ENCODE results near the gene DZIP1. TPM values are rescaled to one million over a fixed set of nuclear protein-coding genes. Genes with fewer than 3 reads are reported as not detected.

Gene DZIP1
- total and polyA plus RNA-seq, 2 of the 13 experiments (the other 11 are each of a cell fraction or from before 2014, with no cell fraction given): 11.0 to 36.7 TPM

DNA sequence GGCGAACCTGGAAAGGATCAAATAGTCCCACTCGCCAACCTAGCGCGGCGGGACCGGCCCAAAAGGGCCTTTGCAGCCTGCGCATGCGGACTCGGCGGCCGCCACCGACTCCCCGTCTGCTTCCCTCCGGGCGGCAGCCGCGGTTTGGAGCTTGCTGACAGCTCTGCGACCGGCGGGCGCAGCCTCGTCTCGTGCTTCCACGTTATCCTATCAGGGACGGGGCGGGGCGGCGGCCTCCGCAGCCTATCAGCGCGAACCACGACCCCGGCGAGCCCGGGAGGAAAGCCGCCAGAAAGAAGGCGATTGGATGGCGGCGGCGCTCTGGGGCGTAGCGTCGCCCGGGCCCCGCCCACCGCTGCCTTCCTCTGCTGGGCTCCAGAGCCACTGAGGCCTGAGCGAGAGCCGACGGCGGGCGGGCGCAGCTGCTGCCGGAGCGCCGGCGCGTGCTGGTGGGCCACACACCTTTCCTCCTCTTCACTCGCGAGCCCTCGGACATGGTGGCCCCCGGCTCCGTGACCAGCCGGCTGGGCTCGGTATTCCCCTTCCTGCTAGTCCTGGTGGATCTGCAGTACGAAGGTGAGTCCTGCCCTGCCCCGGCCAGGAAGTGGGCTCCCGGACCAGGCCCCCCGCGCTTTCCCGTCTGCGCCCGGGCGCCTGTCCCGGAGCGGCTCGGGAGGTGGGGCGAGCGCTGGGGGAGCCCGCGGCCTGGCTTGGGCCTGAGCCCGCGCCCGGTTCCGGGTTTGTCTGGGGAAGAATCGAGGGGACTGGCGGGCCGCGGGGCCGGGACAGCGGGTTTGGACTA lies 32.5 kb upstream of the DZIP1 start, which contains the start of gene DNAJC3 (continued):
- peak; percentile 83 for TF ChIP-seq CREB1 (IDR thresholded peaks at IDR 0.05)
- peak; percentile 7 for TF ChIP-seq CREB1 (CRISPR knock-in tag; IDR thresholded peaks at IDR 0.05)
- TF ChIP-seq ZNF781 (CRISPR knock-in tag; IDR thresholded peaks at IDR 0.05; ENCODE audit: borderline replicate concordance, not compliant biosample characterization): no peak
- TF ChIP-seq ZNF816 (CRISPR knock-in tag; IDR thresholded peaks at IDR 0.05; ENCODE audit: borderline replicate concordance): peak; percentile 72; the same call in 1 of the 2 replicates
- no peak for TF ChIP-seq FLYWCH1 (CRISPR knock-in tag; IDR thresholded peaks at IDR 0.05)
- TF ChIP-seq, protein P1, sequence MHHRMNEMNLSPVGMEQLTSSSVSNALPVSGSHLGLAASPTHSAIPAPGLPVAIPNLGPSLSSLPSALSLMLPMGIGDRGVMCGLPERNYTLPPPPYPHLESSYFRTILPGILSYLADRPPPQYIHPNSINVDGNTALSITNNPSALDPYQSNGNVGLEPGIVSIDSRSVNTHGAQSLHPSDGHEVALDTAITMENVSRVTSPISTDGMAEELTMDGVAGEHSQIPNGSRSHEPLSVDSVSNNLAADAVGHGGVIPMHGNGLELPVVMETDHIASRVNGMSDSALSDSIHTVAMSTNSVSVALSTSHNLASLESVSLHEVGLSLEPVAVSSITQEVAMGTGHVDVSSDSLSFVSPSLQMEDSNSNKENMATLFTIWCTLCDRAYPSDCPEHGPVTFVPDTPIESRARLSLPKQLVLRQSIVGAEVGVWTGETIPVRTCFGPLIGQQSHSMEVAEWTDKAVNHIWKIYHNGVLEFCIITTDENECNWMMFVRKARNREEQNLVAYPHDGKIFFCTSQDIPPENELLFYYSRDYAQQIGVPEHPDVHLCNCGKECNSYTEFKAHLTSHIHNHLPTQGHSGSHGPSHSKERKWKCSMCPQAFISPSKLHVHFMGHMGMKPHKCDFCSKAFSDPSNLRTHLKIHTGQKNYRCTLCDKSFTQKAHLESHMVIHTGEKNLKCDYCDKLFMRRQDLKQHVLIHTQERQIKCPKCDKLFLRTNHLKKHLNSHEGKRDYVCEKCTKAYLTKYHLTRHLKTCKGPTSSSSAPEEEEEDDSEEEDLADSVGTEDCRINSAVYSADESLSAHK (CRISPR knock-in tag; IDR thresholded peaks at IDR 0.05; ENCODE audit: borderline replicate concordance): no peak
- no peak for TF ChIP-seq SETDB1 (CRISPR knock-in tag; IDR thresholded peaks at IDR 0.05; ENCODE audit: borderline replicate concordance)
- TF ChIP-seq HHEX (CRISPR knock-in tag; IDR thresholded peaks at IDR 0.05): no peak
- no peak for TF ChIP-seq HNRNPH1 (optimal IDR thresholded peaks at IDR 0.05; ENCODE audit: low read depth, low read length)
- TF ChIP-seq, protein P2, sequence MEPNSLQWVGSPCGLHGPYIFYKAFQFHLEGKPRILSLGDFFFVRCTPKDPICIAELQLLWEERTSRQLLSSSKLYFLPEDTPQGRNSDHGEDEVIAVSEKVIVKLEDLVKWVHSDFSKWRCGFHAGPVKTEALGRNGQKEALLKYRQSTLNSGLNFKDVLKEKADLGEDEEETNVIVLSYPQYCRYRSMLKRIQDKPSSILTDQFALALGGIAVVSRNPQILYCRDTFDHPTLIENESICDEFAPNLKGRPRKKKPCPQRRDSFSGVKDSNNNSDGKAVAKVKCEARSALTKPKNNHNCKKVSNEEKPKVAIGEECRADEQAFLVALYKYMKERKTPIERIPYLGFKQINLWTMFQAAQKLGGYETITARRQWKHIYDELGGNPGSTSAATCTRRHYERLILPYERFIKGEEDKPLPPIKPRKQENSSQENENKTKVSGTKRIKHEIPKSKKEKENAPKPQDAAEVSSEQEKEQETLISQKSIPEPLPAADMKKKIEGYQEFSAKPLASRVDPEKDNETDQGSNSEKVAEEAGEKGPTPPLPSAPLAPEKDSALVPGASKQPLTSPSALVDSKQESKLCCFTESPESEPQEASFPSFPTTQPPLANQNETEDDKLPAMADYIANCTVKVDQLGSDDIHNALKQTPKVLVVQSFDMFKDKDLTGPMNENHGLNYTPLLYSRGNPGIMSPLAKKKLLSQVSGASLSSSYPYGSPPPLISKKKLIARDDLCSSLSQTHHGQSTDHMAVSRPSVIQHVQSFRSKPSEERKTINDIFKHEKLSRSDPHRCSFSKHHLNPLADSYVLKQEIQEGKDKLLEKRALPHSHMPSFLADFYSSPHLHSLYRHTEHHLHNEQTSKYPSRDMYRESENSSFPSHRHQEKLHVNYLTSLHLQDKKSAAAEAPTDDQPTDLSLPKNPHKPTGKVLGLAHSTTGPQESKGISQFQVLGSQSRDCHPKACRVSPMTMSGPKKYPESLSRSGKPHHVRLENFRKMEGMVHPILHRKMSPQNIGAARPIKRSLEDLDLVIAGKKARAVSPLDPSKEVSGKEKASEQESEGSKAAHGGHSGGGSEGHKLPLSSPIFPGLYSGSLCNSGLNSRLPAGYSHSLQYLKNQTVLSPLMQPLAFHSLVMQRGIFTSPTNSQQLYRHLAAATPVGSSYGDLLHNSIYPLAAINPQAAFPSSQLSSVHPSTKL (CRISPR knock-in tag; IDR thresholded peaks at IDR 0.05): peak; percentile 53; the same call in 1 of the 2 replicates
- TF ChIP-seq MED13 (CRISPR knock-in tag; IDR thresholded peaks at IDR 0.05): peak; percentile 59; the same call in 1 of the 2 replicates
- TF ChIP-seq NCOA2 (CRISPR knock-in tag; IDR thresholded peaks at IDR 0.05): peak; percentile 32; the same call in 1 of the 2 replicates
- peak; percentile 17; the same call in 1 of the 2 replicates for TF ChIP-seq ZNF460 (CRISPR knock-in tag; IDR thresholded peaks at IDR 0.05; ENCODE audit: borderline replicate concordance)
- TF ChIP-seq, protein P3, sequence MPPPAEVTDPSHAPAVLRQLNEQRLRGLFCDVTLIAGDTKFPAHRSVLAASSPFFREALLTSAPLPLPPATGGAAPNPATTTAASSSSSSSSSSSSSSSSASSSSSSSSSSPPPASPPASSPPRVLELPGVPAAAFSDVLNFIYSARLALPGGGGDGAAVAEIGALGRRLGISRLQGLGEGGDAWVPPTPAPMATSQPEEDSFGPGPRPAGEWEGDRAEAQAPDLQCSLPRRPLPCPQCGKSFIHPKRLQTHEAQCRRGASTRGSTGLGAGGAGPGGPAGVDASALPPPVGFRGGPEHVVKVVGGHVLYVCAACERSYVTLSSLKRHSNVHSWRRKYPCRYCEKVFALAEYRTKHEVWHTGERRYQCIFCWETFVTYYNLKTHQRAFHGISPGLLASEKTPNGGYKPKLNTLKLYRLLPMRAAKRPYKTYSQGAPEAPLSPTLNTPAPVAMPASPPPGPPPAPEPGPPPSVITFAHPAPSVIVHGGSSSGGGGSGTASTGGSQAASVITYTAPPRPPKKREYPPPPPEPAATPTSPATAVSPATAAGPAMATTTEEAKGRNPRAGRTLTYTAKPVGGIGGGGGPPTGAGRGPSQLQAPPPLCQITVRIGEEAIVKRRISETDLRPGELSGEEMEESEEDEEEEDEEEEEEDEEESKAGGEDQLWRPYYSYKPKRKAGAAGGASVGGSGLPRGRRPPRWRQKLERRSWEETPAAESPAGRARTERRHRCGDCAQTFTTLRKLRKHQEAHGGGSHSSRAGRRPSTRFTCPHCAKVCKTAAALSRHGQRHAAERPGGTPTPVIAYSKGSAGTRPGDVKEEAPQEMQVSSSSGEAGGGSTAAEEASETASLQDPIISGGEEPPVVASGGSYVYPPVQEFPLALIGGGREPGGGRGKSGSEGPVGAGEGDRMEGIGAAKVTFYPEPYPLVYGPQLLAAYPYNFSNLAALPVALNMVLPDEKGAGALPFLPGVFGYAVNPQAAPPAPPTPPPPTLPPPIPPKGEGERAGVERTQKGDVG (CRISPR knock-in tag; IDR thresholded peaks at IDR 0.05; ENCODE audit: borderline replicate concordance): 0 out of 2 replicates have a peak, but pooled peaks have one; percentile 86
- peak; percentile 68 for TF ChIP-seq YEATS4 (CRISPR knock-in tag; IDR thresholded peaks at IDR 0.05; ENCODE audit: borderline replicate concordance)
- 0 out of 2 replicates have a peak, but pooled peaks have one; percentile 18 for TF ChIP-seq SIX4 (CRISPR knock-in tag; IDR thresholded peaks at IDR 0.05)
- TF ChIP-seq, protein P4, sequence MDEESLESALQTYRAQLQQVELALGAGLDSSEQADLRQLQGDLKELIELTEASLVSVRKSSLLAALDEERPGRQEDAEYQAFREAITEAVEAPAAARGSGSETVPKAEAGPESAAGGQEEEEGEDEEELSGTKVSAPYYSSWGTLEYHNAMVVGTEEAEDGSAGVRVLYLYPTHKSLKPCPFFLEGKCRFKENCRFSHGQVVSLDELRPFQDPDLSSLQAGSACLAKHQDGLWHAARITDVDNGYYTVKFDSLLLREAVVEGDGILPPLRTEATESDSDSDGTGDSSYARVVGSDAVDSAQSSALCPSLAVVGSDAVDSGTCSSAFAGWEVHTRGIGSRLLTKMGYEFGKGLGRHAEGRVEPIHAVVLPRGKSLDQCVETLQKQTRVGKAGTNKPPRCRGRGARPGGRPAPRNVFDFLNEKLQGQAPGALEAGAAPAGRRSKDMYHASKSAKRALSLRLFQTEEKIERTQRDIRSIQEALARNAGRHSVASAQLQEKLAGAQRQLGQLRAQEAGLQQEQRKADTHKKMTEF (CRISPR knock-in tag; IDR thresholded peaks at IDR 0.05): peak; percentile 92

Measured in HepG2 (cell line).